HG02798 (cell line): Measurements from ENCODE around the gene TBCD.
A peak's percentile ranks its signal among the peaks of the same experiment; 100 is the strongest.

Source experiments
- ATAC-seq: cut with Tn5 transposase; IDR thresholded peaks from one replicate; pipeline ENCODE4 v1.9.1; 2021; ENCODE audit warnings: mild to moderate bottlenecking; ENCODE audit not compliant: unreplicated experiment, poor library complexity

TBCD gene

DNA sequence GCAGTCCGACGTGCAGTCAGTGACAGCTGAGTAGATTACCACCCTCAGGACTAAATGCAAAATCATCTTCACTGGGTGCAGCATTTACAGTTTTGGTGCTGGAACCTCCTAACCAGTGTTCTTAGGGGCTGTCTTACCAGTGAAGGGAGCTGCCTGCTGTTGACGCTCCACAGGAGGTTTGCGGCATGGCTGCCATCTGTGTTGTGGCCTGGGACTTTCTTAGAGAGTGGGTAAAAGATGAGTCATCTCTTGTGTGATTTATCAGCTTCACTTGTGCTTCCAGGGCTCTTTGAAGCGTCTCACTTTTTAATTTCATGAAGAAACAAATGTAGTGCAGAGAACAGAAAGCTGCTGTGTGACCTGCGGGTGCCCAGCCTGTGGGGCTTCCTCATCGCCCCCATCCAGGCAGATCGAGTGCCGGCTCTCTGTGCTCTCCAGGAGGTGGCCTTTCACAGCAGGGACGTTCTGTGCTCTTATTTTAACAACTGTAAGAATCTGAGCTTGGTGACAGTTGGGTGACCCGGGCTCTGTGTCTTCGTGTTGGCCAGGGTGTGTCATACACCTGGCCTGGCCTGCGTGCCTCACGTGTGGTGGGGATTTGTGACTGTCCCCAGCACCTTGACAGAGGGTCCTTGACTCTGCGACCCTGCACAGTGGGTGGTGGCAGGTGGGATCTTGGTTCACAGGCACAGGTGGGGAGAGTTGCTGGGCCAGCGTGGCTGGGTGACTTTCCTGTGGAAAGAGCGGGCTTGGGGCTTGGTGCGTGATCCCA, 112.3 kb downstream of the TBCD start:
- ATAC-seq: peak; percentile 84

DNA sequence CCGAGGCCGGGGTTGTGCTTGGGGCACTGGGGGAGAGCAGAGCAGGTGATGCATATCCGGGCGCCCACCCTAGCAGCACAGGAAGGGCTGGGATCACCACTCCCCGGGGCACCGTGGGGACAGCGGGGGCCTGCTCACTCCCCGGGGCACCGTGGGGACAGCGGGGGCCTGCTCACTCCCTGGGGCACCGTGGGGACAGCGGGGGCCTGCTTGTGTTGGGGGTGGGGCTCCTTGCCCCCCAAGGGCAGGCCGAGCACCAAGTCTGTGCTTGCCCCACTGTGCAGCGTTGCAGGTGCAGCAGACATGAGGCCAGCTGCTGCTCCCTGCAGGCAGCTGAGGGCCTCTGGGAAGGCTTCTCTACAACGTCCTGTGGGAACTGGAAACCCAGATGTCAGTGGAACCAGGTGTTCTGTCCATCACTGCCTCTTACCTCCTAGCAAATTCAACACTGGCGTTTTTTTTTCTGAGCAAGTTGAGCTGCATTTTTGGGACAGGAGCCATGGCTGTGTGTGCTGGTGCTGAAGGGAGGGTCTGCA, 112.9 kb downstream of the TBCD start:
- ATAC-seq: no peak

DNA sequence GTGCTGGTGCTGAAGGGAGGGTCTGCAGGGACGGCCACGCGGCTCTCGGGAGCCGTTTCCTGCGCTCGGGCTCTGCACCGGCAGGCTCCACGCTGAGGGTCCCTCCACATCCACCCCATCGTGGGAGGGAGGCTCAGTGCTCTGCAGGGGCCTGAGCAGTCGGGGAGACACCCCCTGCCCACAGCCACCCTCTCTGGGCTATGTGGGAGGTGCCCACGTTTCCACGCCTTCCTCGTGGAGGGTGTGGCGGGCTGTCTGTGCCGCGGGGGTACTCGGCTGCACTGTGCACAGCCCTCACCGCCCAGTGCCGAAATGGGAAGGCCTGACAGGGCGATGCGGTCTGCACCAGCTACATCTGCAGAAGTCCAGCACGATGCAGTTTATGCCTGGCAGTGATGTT, 113.4 kb downstream of the TBCD start:
- ATAC-seq: no peak

DNA sequence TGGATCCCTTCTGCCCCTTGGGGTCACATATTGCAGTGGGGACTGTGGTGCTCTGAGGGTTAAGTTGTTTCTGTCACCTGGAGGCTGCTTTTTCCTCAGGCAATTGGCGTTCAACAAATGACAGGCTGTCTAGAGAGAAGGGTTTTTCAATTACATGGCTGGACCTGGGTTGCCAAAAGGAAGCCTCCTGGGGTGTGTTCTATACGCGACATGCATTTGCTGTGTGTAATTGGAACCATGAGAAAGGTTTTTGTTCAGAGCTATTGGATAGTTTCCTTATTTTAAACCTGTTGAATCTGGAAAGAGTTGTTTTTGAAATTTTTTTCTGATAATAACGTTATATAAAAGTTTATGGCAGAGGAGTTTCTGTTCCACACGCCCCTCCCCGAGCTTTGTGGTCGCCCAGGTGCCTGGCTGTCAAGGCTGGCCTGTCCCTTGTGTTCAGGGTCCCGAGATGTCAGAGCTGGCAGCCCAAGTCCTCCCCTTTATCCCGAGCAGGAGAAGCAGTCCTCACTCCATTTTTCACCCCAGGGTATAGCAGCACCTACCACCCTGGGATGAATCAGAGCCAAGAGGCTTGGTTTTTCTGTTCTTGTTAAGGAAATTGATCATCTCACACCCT, 114.0 kb downstream of the TBCD start:
- no peak for ATAC-seq

DNA sequence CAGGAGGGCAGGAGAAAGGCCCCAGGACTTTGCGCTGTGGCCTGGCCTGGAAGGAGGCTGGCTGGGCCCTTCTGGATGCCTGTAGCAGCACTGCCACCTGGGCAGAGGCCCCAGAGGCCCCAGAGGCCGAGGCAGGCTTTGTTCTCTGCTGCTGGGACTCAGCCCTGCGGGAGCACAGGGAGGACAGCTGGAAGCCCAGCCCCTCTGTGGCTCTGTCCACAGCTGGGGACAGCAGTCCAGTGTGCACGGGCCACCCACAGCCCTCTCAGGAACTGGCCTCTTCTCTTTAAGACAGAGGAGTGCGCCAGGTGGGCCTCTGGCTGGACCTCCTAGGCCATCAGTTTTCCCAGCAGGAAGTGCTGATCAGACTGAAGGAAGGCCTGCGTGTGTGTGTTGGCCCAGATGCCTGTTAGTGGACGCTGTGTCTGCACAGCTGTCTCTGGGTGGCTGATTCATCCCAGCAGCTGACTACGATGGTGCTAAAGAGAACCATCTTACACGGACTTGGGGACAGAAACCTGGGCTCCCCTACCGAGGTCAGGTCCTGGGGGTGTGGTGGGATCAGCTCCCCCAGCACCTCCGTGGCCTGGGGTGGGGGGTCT, 114.8 kb downstream of the TBCD start:
- no peak for ATAC-seq

DNA sequence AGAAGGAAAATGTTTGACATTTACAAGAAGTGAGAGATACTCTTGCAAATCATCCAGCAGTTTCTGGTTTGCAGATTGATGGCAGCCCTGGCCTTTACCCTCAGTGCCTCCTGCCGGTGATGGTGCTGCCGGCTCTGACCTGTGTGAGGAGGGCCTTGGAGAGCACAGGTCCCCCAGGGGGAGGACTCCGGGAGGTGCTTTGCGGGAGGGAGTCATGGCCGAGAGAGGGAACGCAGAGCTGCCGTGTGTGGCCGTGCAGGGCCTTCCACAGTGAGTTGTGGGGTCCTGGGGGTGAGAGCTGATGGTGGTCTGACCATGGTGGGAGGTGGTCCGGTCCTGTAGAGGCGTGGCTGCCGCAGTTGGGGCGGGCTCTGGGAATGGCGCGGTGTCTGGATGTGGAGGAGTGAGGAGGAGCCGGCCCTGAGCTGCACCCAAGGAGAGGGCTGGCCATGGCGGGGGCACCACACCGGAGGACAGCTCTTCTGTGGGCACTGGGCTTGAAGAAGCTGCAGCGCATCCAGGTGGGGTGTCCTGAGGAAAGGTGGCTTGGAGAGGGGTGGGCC, 116.0 kb downstream of the TBCD start:
- ATAC-seq: no peak

GRCh38 chr17:82868715-82869131, 116.9 kb downstream of the TBCD start:
- ATAC-seq: no peak

- ATAC-seq: no peak
Observed at GRCh38 chr17:82869536-82869935, 117.7 kb downstream of the TBCD start.

DNA sequence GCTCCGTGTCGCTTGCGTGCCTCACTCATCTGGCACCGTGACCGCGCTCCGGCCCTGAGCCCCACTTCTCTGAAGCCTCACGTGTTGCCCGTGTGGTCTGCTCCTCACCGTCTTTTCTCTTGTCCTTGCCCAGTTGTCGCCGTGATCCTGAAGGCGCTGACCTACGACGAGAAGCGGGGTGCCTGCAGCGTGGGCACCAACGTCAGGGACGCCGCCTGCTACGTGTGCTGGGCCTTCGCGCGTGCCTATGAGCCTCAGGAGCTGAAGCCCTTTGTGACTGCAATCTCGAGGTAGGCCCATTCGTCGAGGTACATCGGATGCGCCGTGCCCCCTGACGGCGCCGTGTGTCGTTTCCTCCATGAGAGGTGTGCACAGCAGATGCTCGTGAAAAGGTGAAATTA, 118.2 kb downstream of the TBCD start:
- ATAC-seq: no peak

- ATAC-seq: no peak
Observed at GRCh38 chr17:82870541-82870940, 118.7 kb downstream of the TBCD start.

GRCh38 chr17:82871056-82871775, 119.4 kb downstream of the TBCD start:
- peak; percentile 69 for ATAC-seq

- no peak for ATAC-seq
Observed at GRCh38 chr17:82871776-82872561, 120.1 kb downstream of the TBCD start.

- ATAC-seq: no peak
Observed at GRCh38 chr17:82872591-82873520, 121.0 kb downstream of the TBCD start.

DNA sequence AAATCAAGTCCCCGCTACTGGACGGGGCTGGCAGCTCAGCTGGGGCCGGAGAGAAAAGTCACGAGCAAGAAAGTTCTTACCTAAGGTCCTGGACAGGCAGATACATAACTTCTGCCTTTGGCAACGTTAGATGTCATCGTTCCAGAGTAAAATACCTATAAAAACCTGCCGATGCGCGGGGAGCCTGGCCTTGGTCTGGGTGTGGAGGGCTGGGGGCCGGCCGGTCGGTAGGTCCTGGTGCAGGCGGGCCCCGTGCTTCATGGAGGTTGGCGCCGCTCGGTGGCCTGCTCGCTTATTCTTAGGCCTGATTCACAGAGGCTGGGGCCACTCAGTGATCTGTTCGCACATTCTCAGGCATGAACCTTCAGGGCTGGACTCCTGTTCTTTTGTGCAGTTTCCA, 121.7 kb downstream of the TBCD start:
- ATAC-seq: no peak

DNA sequence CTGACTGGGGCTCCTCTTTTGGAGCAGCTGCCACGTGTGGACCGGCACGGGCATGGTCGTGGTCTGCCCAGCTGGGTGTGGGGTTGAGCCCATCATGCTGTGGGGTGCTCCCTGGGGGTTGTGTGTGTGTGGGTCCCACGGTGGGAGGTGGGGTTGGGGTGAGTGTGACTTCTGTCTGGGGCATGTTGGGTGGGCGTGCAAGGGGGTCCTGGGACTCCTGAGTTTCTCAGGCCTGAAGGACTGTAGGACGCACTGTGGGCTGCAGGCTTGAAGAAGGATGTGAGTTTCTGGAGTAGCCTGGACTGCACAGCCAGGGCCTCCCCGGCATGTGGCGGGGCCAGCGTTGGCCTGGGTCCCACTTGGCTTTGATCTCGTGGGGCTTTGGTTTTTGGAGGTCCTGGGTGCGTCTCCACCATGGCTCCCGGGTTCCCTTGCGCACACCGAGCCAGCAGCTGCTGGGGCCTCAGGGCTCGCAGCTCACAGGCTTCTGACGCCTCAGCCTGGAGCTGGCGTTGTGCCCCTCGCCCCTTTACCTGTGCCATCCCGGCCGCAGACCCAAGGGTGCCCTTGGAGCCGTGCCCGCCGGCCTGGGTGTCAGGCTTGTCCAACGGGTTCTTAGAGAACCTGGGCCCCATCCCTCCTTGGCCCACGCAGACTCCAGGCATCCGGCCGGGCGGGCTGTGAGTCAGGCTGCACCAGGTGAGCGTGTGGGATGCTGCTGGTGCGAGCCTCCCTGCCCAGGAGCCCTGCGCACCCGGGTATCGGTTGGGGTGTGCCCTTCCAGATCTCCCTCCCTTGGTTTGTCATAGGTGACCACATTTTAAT, 122.4 kb downstream of the TBCD start:
- ATAC-seq: no peak

- ATAC-seq: no peak
Observed at GRCh38 chr17:82875407-82875856, 123.6 kb downstream of the TBCD start.

DNA sequence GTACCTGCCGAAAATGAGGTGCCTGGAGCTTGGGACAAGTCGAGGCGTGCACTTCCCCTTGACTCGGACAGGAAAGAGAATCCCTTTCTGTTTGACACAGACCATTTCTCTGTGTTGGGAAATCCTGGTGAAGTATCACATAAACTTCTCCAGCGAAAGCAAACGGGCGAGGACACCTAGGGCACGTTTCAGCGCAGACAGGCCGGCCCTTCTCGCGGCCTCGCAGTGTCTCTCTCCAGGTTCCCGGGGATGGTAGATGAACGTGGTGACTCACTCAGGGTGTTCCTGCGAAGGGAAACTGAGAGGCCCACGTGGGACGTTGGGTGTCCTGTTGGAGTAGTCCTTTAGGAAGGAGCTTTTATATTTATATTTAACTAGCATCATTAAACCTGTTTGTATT, 124.3 kb downstream of the TBCD start:
- no peak for ATAC-seq
